Hematopoietic multipotent progenitor cell treated with erythropoietin and hydrocortisone succinate and interleukin-3 and kit ligand, for 8 days (in vitro differentiated cells): ENCODE results near the gene MBOAT1.

ENCODE experiments used
- DNase-seq: peaks from one replicate; pipeline ENCODE4 v3.0.0-alpha.2; 2015

Gene MBOAT1

DNA sequence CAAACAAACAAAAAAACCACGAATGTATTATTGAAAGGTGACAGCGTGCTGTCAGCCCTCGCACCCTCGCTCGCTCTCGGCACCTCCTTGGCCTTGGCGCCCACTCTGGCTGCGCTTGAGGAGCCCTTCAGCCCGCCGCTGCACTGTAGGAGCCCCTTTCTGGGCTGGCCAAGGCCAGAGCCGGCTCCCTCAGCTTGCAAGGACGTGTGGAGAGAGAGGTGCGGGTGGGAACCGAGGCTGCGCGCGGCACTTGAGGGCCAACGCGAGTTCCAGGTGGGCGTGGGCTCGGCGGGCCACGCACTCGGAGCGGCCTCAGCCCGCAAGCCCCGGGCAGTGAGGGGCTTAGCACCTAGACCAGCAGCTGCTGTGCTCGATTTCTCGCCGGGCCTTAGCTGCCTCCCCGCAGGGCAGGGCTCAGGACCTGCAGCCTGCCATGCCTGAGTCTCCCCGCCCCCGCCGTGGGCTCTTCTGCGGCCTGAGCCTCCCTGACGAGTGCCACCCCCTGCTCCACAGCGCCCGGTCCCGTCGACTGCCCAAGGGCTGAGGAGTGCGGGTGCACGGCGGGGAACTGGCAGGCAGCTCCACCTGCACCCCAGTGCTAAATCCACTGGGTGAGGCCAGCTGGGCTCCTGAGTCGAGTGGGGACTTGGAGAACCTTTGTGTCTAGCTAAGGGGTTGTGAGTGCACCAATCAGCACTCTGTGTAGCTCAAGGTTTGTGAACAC is 20.9 kb upstream of the MBOAT1 start:
- DNase-seq, result no peak

DNA sequence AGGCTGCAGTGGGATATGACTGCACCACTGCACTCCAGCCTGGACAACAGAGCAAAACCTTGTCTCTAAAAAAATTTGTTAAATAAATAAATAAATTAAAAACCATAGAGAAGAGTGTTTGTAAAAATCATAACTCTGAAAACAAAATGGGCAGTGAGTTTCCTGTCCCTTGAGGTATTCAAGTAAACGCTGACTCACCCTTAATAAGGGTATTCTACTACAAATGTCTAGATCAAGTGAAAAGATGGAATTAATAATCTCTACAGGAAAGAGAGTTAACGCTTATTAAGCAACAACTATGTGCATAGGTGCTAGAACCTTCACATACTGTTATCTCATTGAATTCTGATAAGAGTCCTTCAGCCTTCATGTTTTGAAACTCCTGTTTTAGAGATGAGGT is 19.9 kb upstream of the MBOAT1 start:
- DNase-seq, result no peak

DNA sequence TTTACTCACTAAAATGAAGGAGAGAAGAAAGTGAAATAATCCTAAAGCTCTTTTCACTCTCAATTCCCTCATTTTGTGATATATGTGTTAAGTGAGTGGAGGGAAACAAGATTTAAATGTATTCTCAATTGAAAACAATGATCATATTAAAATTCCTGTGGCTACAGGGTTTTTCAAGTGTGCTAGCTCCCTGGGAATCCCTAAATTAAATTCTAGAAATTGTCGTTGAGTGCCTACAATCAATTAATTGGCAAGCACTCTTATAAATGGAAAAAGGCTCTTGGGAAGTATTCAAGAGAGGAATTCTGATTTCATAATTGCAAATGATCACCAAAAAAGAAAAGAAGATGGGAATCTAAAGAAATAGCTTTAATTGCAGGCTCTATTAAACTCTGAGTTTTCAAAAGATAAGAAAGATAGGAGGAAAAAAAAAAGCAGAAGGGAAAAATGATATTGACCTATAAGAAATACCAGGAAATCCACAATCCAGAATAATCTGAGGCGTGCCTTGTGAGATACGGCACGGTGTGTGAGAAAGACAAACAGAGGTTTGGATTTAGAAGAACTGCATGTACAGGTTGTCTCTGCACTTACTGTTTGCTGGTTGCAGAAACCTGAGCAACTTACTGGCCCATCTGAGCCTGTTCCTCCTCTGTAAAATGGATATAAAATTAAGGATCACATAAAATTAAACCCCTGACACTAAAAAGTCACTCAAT is 18.3 kb upstream of the MBOAT1 start:
- DNase-seq, result no peak

DNA sequence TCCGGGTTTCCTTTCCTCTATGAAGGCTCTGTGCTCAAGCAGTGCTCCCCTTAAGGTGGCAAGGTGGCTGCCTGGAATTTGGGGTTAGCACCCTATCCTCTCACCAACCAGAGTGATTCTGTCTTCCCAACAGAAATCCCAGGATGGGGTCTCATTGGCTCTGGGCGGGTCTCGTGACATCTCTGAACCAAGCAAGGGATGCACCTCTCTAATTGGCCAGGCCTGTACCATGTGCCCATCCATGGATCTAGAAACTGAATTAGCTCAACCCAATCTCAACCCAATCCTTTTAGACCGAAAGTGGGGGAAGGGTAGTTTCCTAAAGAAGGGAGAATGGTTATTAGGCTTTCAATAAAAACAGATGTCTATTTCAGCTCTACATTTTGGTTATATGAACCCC is 17.6 kb upstream of the MBOAT1 start:
- DNase-seq, result no peak

DNA sequence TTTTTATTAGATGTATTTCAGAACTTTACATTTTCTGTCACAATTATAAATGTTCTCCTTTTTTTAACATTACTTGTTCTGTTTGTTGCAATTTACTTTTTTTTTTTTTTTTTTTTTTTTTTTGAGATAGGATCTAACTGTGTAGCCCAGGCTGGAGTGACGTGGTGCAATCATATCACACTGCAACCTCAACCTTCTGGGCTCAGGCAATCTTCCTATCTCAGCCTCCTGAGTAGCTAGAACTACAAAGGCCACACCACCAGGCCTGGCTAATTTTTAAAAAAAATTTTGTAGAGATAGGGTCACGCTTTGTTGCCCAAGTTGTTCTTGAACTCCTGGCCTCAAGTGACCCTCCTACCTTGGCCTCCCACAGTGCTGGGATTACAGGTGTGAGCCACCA is 15.1 kb upstream of the MBOAT1 start:
- DNase-seq, result peak; percentile 73

DNA sequence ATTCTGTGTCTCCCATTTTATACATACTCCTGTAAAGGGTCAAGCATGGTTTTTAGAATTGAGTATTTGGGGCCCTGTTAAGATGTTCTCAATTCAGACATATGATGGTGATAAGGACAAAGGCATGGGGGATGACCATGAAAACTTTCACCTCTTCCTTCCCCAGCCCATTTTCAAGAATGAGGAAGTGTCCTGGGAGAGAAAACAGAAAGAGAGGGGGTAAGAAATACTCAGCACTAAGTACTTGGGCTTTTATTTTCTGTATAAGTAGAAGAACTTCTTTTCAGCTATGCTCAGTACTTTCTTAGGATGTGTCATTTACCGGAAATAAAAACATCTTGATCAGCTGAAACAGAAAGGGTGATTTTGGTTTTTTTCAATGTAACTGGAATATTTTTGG is 10.9 kb upstream of the MBOAT1 start:
- DNase-seq, result no peak

DNA sequence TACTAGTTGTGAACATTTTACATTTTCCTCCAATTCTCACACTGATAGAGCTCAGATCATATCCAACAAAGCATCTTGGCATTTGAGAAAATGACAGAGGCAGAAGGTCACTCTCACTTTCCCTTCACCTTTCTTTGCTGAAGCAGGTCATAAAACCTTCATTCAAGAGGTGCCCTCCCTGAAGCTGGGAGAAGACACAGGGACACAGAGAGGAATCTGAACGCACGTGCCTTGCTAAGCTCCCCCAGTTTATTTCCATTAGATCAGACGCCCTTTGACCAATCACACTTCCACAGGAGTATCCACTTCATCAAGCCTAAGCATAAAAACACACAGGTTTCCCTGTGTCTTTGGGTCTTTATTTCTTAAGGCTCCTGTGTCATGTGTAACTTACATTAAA is 9.2 kb upstream of the MBOAT1 start:
- DNase-seq, result no peak

DNA sequence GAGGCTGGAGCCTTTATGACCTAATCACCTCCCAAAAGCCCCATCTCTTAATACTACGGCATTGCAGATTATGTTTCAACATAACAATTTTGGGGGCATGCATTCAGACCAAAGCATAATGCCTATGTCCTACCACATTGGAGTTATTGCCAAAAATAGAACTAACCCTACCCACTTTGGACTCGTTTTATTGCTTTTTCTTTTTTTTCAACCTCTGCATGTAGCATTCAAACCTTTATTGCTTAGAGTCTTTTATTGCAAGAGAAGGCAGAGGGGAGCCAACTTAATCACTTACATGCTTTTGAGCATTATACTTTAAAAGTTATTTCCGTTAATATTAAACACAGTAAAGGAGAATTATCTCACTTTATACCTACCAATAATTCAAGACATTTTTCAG is 8.1 kb upstream of the MBOAT1 start:
- no peak for DNase-seq

DNA sequence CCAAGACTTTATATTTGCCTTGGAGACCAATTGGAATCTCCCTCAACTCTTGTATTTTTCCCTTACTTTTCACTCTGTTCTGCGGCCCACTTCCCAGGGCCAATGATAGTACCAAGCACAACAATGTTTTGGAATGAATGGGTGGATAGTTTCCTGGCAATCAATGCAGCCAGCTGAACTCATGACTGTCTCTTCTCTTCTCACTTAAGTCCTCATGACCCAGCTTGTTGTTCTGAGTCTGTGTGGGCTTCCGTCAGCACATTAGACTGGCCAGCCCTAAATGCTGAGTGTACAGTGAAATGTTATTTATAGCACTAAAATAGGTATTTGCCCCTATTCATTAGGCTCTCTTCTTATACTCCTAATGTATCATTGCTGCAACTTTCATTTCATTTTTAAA is 5.6 kb upstream of the MBOAT1 start:
- no peak for DNase-seq

DNA sequence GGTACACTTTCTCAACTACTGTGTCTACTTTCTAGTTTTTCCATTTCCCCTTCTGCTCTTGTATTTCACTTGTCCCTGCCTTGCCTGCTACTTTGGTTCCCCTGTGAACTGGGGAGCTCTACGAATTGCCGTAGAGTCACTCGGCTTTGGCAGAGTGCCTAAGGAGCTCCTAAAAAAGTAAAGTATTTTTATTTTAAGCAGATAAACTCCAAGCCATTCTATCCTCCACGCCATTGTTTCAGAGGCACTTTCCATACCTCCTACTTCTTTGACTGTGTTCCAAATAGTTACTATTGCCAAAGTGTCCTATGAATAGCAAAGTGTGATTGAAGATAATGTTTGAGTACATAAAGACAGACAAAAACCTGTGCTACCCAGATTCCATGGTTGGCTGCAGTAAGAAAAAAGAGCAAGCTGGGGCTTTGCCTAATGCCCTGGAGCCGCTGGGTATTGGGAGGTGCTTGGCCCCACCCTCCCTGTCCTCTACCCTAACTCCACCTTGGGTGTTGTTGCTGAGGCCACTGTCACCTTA is 5.1 kb upstream of the MBOAT1 start:
- peak; percentile 59 for DNase-seq

DNA sequence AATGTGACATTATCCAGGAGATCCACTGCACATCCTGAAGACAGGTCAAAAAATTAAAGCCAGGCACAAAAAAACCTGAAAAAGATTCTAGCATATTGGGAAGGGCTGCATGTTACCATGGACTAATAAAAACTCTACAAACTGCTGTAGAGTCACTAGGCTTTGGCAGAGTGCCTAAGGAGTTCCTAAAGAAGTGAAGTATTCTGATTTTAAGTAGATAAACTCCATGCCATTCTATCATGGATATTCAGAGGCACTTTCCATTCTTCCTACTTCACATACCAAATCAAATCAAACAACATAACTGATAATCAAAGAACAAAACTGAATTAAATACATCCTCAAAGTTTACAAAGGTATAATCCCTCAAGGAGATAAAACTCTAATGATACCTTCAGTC is 3.0 kb upstream of the MBOAT1 start:
- DNase-seq, result no peak

DNA sequence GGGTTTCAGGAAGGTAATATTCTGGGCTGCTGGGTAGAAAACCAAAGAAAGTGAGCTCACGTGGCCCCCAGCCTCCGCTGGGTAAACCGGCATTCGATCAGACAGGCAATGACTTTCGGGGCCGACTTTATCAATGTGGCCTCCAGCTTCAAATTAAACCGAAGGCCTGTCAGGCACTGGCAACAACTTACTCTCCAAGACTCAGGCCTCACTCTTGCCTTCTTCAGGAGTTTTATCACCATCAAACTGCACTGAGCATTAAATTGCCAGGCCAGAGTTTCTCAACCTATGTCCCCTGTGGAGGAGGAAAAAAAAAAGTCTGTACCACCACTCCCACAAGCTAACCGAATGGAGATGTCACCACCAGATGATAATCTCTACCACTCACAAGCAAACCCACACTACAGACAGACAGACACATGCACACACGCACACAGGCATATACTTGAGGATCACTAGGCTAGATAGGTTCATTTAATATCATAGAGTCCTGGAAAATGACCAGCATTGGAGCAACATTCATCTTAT is 1.1 kb upstream of the MBOAT1 start:
- DNase-seq, result peak; percentile 86

DNA sequence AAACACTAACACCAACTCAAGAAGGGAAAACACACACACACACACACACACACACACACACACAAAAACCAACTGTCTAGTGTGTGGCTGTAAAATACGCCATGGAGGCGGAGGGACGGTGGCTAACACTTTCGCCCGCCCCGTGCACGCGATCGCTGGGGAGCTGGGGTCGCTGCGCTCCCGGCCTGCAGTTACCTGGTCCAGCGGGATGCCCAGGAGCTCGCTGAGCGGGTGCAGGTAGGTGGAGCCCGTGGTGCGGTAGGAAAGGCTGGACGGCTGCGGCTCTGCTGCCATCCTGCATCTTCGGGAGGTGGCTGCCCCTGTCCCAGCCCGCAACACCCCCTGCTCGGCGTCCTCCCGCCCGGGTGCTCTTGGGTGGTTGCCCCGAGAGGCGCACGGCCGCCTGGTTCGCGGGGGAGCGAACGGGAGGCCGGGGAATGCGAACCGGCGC is 303 bp downstream of the MBOAT1 start:
- DNase-seq, result peak; percentile 38

DNA sequence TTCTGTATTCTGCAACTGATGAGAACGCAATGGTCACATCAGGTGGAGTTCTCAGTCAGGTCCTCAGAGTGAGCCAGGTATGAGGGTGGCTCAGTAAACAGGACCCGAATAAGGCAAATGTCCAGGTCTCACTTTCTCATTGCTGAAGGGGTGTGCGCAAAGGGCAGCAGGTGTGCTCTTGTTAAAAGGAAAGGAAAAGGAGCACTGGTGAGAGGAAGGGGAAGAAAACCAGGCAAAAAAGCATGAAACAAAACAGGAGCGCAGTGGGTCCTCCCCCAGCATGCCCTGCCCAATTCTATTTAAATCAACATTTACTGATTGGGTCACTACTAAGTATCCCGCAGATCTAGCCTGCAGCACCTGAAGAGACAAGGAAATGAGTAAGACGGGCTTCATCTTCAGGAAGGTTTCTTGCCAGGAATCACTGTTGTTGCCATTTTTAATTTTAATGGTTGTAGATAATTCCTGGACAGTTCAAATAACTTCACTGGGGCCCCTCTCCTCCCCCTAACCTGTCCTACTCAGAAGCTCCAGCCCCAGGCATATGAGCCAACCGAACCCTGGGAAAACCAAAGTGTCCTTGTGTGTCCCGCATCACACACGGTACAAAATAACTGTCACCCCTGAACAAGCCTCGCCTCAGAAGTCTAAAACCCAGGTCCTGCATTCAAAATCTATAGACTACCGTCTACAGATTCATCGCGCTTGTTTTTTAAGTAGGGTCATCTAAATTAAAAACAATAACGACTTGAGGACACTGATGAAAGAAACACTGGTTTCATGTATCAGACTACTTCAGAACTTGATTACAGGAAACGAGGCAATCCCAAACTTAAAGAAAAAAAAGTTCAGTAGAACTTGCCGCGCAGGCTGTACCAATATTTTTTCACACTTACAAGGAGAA is 980 bp downstream of the MBOAT1 start:
- peak; percentile 65 for DNase-seq

DNA sequence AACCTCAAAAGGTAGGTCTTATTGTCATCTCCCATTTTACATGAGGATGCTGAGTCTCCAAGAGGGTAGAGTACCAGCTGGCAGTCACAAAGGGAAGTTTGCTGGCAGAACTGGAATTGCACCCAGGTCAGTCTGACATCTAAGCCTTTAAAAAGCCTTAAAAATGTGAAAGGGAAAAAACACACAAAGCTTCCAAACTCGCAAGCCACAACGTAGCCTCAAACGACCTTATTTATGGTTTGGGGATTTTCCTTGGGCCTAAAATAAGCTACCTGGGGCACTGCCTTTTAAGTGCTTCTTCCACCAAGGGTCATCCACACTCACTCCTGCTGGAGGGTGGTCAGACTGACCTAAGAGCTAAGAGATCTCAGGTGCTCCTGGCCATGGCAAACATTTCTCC is 2.1 kb downstream of the MBOAT1 start:
- DNase-seq, result no peak

DNA sequence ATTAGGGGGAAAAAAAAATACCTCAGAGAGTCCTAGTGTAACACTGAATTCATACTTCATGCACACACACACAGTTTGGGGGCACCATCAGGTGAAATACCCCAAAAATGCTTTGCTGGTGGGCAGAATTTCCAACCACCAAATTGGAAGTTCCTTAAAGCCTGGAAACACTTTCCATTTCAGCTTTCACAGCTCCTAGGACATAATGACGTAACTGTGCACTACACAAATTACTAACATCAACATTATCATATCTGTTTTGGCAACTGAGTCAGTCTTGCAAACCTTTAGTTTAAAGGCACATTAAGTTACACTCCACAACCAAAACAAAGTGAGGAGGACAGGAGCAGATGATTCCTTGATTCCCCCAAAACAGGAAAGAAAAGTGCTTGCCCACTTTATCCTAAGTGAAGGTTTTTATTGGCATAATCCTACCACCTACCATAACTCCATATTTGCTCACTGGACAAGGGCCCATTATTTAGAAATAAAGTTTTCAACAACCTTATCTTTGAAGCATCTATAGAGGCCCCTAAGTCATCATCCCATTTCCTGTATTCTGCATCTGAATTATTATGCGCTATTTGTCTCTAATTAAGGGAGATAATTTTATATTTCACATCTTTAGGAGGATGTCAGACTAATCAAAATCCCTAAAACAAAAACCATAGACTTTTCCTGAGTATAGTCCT is 3.4 kb downstream of the MBOAT1 start:
- DNase-seq, result no peak

DNA sequence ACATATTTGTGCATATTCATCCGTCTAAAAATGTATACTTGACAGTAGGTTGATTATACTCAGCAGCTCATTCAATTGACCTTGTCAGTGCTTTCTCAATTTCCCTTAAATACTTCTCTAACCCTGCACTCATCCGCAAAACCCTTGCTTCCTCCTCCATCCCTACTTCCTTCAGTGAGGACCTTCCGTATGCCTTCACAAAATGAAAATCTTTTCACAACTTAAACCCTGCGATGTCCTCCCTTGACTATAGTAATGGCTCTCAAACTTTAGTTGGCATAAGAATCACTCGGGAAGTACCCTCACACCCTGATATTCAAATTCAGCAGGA is 5.2 kb downstream of the MBOAT1 start:
- no peak for DNase-seq

DNA sequence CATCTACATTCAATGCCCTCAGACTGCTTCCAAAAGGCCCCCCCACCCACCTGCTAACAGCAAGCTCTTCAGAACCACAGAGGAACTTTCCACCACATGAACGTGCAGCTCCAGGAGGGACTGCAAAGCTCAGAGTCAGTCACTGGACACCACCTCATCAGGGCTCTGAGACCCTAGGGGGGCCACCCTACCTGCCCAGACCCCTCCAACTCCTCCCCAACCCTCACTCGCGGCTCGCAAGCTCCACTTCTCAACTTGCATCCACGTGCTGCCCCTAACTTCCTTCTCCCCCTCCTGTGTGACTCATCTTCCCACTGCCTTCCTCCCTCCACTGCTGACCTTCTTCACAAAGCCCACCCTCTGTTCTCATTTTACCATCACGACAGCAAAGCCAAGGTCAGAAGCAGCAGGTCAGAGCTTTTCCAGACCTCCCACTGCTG is 6.5 kb downstream of the MBOAT1 start:
- no peak for DNase-seq

DNA sequence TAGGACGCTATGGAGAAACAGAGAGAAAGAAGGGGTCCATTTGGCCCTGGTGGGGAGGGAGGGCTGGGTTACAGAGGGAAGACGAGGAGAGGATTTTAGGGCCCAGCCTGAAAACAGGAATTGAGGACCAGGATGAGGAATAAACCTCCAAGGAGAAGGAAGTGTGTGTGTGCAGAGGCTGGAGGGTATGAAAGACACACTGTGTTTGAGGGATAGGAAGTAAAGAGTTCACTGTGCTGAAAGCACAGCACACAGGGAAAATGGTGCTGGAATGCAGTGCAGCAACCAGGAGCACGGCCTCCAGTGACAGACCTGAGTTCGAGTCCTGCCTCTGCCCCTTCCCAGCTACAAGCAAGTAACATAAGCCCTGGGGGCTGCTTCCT is 7.8 kb downstream of the MBOAT1 start:
- no peak for DNase-seq

DNA sequence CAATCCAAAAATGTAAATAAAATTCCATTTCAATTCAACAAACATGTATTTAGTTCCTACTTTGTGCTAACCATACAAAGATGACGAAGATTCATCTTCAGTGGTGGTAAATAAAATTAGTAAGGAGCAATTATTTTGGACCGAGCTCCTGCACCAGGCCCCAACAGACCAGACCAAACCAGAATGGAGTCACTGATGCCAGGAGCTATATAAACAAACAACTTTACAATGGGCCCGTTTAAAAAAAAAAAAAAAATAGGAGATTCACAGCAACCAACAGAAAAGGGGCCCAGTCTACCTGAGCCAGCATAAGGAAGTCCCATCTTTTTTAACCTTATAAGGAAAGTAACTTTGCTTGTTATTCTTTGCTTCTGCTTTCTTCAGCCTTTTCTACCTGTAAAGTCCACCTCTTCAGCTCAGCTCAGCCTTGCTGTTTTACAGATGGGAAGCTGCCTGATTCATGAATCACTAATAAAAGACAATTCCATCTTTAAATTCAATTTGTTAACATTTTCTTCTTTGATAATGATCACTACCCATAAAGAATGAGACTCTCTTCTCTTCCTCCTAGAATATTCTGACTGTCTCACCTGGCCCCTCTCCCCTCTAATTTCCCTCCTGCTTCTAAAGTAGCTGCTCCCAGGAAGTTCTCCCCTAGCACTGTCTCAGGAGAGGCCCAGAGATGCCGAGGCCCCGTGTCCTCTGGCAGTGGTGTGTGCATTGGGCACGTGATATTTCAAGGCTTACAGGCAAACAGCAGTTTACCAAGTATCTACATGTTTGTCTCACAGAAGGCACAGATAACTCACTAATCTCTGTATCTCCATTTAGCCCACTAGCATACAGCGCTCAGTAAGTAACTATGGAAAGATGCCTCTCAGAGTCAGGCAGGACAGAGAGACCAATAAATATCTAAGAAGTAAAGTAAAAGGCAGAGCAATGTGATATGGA is 8.4 kb downstream of the MBOAT1 start:
- peak; percentile 83 for DNase-seq

DNA sequence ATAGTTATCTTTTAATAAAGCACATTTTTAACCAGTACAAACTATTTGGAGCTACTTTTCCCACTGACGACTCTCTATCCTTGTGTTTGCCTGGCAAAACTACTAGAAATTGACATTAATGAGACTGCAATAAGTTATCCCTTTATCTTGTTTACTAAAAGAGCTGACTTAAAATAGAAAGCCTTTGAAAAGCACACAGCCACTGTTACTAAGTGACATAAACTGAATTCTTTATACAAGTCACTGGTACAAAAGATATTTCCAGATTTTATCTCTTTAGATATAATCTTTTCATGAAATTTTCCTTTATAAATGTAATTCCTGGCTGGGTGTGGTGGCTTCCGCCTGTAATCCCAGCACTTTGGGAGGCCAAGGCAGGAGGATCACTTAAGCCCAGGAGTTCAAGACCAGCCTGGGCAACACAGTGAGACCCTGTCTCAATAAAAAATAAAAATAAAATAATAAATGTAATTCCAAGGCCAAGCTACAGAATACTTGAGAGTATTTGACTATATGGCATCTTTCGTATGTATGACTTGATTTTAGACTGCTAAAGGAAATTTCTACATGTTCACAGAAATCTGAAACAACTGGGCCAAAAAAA is 9.5 kb downstream of the MBOAT1 start:
- DNase-seq, result no peak
